Activated T-helper 2 cell treated with anti-CD3 and anti-CD28 coated beads, Interferon-gamma antibody, Interleukin-2, Interleukin-4, amounts not matched to agents 10 μg/mL and 5 μg/mL and 100 μg/mL, durations not matched to agents 14 hours and 24 hours and 36 hours (primary cell): ENCODE results near the gene PKD2. TPM values are rescaled to one million over a fixed set of nuclear protein-coding genes. Genes with fewer than 3 reads are reported as not detected.
"Not testable (repeated sequence)": the region's sequence is repeated elsewhere in the genome, so short reads cannot be mapped to it uniquely, and the experiment has no call there.

ENCODE experiments used
- DNase-seq: peaks from one replicate; pipeline ENCODE4 v3.0.0; 2021; ENCODE audit warnings: low spot score
- H3K27ac Mint-ChIP-seq: one replicate; pipeline ENCODE4 v1.8.0; 2021; ENCODE audit warnings: mixed read lengths
- H3K27me3 Mint-ChIP-seq: one replicate; pipeline ENCODE4 v1.8.0; 2021; ENCODE audit warnings: low read depth, mixed read lengths
- H3K36me3 Mint-ChIP-seq: one replicate; pipeline ENCODE4 v1.8.0; 2021; ENCODE audit warnings: low read depth, mixed read lengths
- H3K4me1 Mint-ChIP-seq: one replicate; pipeline ENCODE4 v1.8.0; 2021; ENCODE audit warnings: low read depth, mixed read lengths
- H3K4me3 Mint-ChIP-seq: one replicate; pipeline ENCODE4 v1.8.0; 2021; ENCODE audit warnings: low read depth, mild to moderate bottlenecking, moderate library complexity, mixed read lengths
- H3K9me3 Mint-ChIP-seq: one replicate; pipeline ENCODE4 v1.8.0; 2021; ENCODE audit warnings: mixed read lengths
- intact Hi-C: fragments of 100-400 bp; cut with micrococcal nuclease; formaldehyde crosslinking; loops from one replicate; pipeline ENCODE4 v1.15.1; 2023
- total RNA-seq: library from RNA; stranded (reverse); gene quantifications from 2 replicates; pipeline ENCODE4 v1.2.3, GENCODE V29; 2022

The PKD2 gene
- total RNA-seq, 1 donor from 2014 or later: 13.6 TPM

- H3K9me3 Mint-ChIP-seq, intact Hi-C loops, H3K36me3 Mint-ChIP-seq, H3K27ac Mint-ChIP-seq, H3K4me3 Mint-ChIP-seq, DNase-seq, H3K4me1 Mint-ChIP-seq: not testable (repeated sequence)
- peaks cover 34% of the 10 kb centered on the region for H3K27me3 Mint-ChIP-seq
Observed at GRCh38 chr4:87999191-87999691, 8.2 kb upstream of the PKD2 start.

DNA sequence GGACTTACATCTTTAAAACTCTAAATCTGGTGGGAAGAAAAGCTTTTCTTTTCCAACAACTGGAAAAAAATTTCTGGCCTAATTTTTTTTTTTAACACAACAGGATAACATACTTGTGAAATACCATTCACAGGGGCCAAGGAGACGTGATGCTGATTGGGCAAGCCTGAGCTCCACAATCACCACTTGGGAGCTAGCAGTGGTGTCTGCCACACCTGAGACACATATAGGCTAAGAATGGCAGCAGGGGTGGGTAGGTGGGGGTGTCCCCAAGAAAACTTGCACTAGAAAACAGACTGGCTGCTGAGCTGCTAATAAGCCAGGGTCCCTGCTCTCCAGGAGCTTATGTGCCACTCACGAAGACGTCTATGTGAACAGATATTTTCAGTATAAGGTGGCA lies 5.6 kb upstream of the PKD2 start:
- Mint-ChIP-seq H3K27me3 (peaks cover 35% of the 10 kb centered on the region), H3K27ac (no peak overlapping the region), H3K36me3 (no peaks in the 10 kb centered on the region), H3K4me3 (no peak overlapping the region), H3K9me3 (no peaks in the 10 kb centered on the region), H3K4me1 (peaks cover 5% of the 10 kb centered on the region)
- intact Hi-C loops: loop anchor here (10.0 kb wide), 3 partner anchors 283 to 593 kb away; partner anchors contain the start of genes HERC3, HERC6 and PPM1K
- no peak for DNase-seq

- intact Hi-C loops: loop anchor here (10.0 kb wide), 3 partner anchors 282 to 592 kb away; partner anchors contain the start of genes HERC3, HERC6 and PPM1K
- DNase-seq: no peak
- no peak overlapping the region for H3K4me3 Mint-ChIP-seq
- peaks cover 34% of the 10 kb centered on the region for H3K27me3 Mint-ChIP-seq
- no peaks in the 10 kb centered on the region for H3K36me3 Mint-ChIP-seq
- H3K4me1 Mint-ChIP-seq: peaks cover 6% of the 10 kb centered on the region
- no peaks in the 10 kb centered on the region for H3K9me3 Mint-ChIP-seq
- H3K27ac Mint-ChIP-seq: no peak overlapping the region
Observed at GRCh38 chr4:88002786-88003185, 4.6 kb upstream of the PKD2 start.

GRCh38 chr4:88003261-88003660 lies 4.2 kb upstream of the PKD2 start:
- no peaks in the 10 kb centered on the region for H3K9me3 Mint-ChIP-seq
- H3K4me1 Mint-ChIP-seq: peaks cover 6% of the 10 kb centered on the region
- no peaks in the 10 kb centered on the region for H3K36me3 Mint-ChIP-seq
- H3K27me3 Mint-ChIP-seq: peaks cover 32% of the 10 kb centered on the region
- DNase-seq: no peak
- intact Hi-C loops: loop anchor here (10.0 kb wide), 3 partner anchors 282 to 592 kb away; partner anchors contain the start of genes HERC3, HERC6 and PPM1K
- no peak overlapping the region for H3K27ac Mint-ChIP-seq
- H3K4me3 Mint-ChIP-seq: no peak overlapping the region

GRCh38 chr4:88005076-88005475 lies 2.4 kb upstream of the PKD2 start:
- Mint-ChIP-seq H3K9me3 (no peaks in the 10 kb centered on the region), H3K27ac (no peak overlapping the region), H3K27me3 (peaks cover 26% of the 10 kb centered on the region), H3K4me3 (no peak overlapping the region), H3K36me3 (peaks cover 5% of the 10 kb centered on the region), H3K4me1 (peaks cover 15% of the 10 kb centered on the region)
- DNase-seq: no peak
- intact Hi-C loops: loop anchor here (10.0 kb wide), 3 partner anchors 280 to 590 kb away; partner anchors contain the start of genes HERC3, HERC6 and PPM1K

GRCh38 chr4:88005946-88006345 lies 1.5 kb upstream of the PKD2 start:
- Mint-ChIP-seq H3K27me3 (peaks cover 20% of the 10 kb centered on the region), H3K36me3 (peaks cover 12% of the 10 kb centered on the region), H3K4me3 (peak overlapping the region; percentile 70), H3K27ac (no peak overlapping the region), H3K9me3 (no peaks in the 10 kb centered on the region), H3K4me1 (peaks cover 22% of the 10 kb centered on the region)
- DNase-seq: no peak
- intact Hi-C loops: loop anchor here (10.0 kb wide), 3 partner anchors 279 to 589 kb away; partner anchors contain the start of genes HERC3, HERC6 and PPM1K

- peak overlapping the region; percentile 56 for H3K27ac Mint-ChIP-seq
- H3K27me3 Mint-ChIP-seq: peaks cover 15% of the 10 kb centered on the region
- intact Hi-C loops: loop anchor here (10.0 kb wide), 3 partner anchors 278 to 588 kb away; partner anchors contain the start of genes HERC3, HERC6 and PPM1K
- no peak for DNase-seq
- peaks cover 25% of the 10 kb centered on the region for H3K4me1 Mint-ChIP-seq
- H3K9me3 Mint-ChIP-seq: no peaks in the 10 kb centered on the region
- H3K36me3 Mint-ChIP-seq: peaks cover 12% of the 10 kb centered on the region
- peak overlapping the region; percentile 70 for H3K4me3 Mint-ChIP-seq
Observed at GRCh38 chr4:88006956-88007303, 505 bp upstream of the PKD2 start.

DNA sequence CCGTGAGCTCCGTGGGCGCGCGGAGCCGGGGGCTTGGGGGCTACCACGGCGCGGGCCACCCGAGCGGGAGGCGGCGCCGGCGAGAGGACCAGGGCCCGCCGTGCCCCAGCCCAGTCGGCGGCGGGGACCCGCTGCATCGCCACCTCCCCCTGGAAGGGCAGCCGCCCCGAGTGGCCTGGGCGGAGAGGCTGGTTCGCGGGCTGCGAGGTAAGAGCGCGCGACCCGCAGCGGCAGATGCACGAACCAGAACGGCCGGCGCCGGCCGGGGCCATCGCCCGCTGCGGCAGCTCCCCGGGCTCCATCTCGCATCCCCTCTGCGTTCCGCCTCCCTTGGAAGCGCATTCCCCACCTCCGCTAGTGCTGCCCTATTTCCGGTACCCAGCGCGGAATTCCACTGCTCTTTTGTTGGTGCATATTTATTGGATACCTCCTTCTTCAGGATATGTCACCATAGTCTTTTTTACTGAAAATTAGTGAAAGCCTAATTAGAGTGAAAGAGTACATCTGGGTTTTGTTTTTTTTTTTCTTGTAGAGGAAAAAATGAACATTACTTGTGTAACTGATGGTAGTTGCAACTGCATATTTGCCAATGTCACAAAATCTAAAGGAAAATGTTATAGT lies 797 bp downstream of the PKD2 start:
- Mint-ChIP-seq H3K27ac (peak overlapping the region; percentile 85), H3K9me3 (no peaks in the 10 kb centered on the region), H3K4me1 (peaks cover 37% of the 10 kb centered on the region), H3K27me3 (peaks cover 13% of the 10 kb centered on the region), H3K4me3 (peak overlapping the region; percentile 91), H3K36me3 (peaks cover 19% of the 10 kb centered on the region)
- intact Hi-C loops: loop anchor here (2.0 to 10.0 kb wide), 4 partner anchors 21 to 587 kb away; partner anchors contain the start of genes HERC3, HERC6 and PPM1K
- no peak for DNase-seq

DNA sequence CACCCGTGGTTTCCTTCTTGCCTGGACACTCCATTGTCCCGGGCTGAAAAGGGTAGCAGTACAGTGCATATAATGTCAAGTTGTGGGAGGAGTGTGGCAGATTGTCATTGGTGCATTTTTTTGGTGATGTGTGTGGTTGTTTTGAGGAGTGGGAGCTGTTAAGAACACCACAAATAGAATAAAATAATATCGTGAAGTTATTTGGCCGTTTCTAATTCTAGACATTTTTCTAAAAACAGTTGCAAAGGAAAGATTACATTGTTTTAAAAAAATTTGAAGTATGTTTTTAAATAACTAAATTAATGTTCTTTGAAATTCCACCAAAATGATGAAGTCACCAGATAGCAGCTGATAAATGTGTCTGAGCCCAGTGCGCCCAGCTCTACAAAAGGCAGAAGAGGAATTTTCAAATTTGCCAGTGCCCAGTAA lies 1.3 kb downstream of the PKD2 start:
- Mint-ChIP-seq H3K4me1 (peaks cover 41% of the 10 kb centered on the region), H3K9me3 (no peaks in the 10 kb centered on the region), H3K27me3 (peaks cover 13% of the 10 kb centered on the region), H3K4me3 (peak overlapping the region; percentile 91), H3K27ac (peak overlapping the region; percentile 85), H3K36me3 (peaks cover 22% of the 10 kb centered on the region)
- intact Hi-C loops: loop anchor here (2.0 to 10.0 kb wide), 4 partner anchors 20 to 586 kb away; partner anchors contain the start of genes HERC3, HERC6 and PPM1K
- no peak for DNase-seq

DNA sequence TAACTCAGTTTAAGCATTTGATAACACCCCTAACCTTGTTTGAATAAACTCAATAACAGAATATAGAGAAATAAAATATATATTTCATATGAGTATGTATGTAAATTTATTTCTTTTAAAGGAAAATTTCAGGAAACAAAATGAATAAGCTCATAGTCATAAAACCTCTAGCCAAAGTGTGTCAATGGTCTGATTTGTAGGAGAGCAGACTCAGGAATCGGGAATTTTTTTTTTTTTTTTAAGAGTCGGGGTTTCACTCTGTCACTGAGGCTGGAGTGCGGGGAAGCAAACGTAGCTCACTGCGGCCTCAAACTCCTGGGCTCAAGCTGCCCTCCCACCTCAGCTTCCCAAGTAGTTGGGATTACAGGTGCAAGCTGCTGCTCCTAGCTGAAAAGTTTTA lies 2.4 kb downstream of the PKD2 start:
- peaks cover 46% of the 10 kb centered on the region for H3K4me1 Mint-ChIP-seq
- no peak for DNase-seq
- no peak overlapping the region for H3K4me3 Mint-ChIP-seq
- no peak overlapping the region for H3K27ac Mint-ChIP-seq
- intact Hi-C loops: loop anchor here (2.0 to 10.0 kb wide), 4 partner anchors 19 to 585 kb away; partner anchors contain the start of genes HERC3, HERC6 and PPM1K
- H3K36me3 Mint-ChIP-seq: peaks cover 24% of the 10 kb centered on the region
- H3K9me3 Mint-ChIP-seq: no peaks in the 10 kb centered on the region
- peaks cover 13% of the 10 kb centered on the region for H3K27me3 Mint-ChIP-seq

- DNase-seq: no peak
- intact Hi-C loops: no loop called here
- H3K4me3 Mint-ChIP-seq: peak overlapping the region; percentile 46
- peaks cover 49% of the 10 kb centered on the region for H3K4me1 Mint-ChIP-seq
- peaks cover 11% of the 10 kb centered on the region for H3K27me3 Mint-ChIP-seq
- H3K36me3 Mint-ChIP-seq: peaks cover 26% of the 10 kb centered on the region
- no peaks in the 10 kb centered on the region for H3K9me3 Mint-ChIP-seq
- peak overlapping the region; percentile 10 for H3K27ac Mint-ChIP-seq
Observed at GRCh38 chr4:88010966-88011365, 3.5 kb downstream of the PKD2 start.

DNA sequence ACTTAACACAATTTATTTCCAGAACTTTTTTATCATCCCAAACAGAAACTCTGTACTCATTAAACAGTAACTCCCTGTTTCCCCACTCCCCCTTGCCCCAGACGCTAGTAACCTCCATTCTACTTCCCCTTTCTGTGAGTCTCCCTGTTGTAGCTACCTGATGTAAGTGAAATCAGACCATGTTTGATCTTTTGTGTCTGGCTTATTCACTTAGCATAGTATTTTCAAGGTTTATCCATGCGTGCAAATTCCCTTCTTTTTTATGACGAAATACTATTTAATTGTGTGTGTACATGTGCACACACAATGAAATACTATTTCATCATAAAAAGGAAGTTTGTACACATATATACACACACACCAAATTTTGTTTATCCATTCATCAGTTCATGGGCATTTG lies 5.2 kb downstream of the PKD2 start:
- no peaks in the 10 kb centered on the region for H3K9me3 Mint-ChIP-seq
- H3K4me1 Mint-ChIP-seq: peaks cover 43% of the 10 kb centered on the region
- intact Hi-C loops: no loop called here
- peak overlapping the region; percentile 34 for H3K27ac Mint-ChIP-seq
- no peak for DNase-seq
- peaks cover 29% of the 10 kb centered on the region for H3K36me3 Mint-ChIP-seq
- no peak overlapping the region for H3K4me3 Mint-ChIP-seq
- H3K27me3 Mint-ChIP-seq: no peaks in the 10 kb centered on the region

- Mint-ChIP-seq H3K27ac (no peak overlapping the region), H3K9me3 (no peaks in the 10 kb centered on the region), H3K4me1 (peaks cover 36% of the 10 kb centered on the region), H3K36me3 (peaks cover 33% of the 10 kb centered on the region), H3K27me3 (no peaks in the 10 kb centered on the region), H3K4me3 (no peak overlapping the region)
- DNase-seq: no peak
- intact Hi-C loops: no loop called here
Observed at GRCh38 chr4:88014386-88014905, 7.0 kb downstream of the PKD2 start.
